Mucosa of descending colon (tissue), 3 donors: ENCODE measurements around the gene NPFFR2. TPM values are rescaled to one million over a fixed set of nuclear protein-coding genes. Genes with fewer than 3 reads are reported as not detected.
A peak's percentile ranks its signal among the peaks of the same experiment; 100 is the strongest.
"Not testable (repeated sequence)": the region's sequence is repeated elsewhere in the genome, so short reads cannot be mapped to it uniquely, and the experiment has no call there.

ENCODE experiments used
- ATAC-seq: fragments of 200-7000 bp; cut with Tn5 transposase; one replicate; pipeline ENCODE4 v1.9.1; 2020; ENCODE audit warnings: mild to moderate bottlenecking, moderate library complexity
- DNase-seq, 3 donors: peaks; one replicate each; pipeline ENCODE4 v3.0.0-alpha.2; 2020
- H3K36me3 ChIP-seq: fragments of 200-600 bp; one replicate; pipeline ENCODE4 v1.8.0; 2021; ENCODE audit warnings: low read depth, mild to moderate bottlenecking
- H3K4me1 ChIP-seq: fragments of 200-600 bp; one replicate; pipeline ENCODE4 v1.8.0; 2021; ENCODE audit warnings: low read depth, mild to moderate bottlenecking
- H3K4me3 ChIP-seq: fragments of 200-600 bp; one replicate; pipeline ENCODE4 v1.8.0; 2021; ENCODE audit warnings: mild to moderate bottlenecking
- H3K9me3 ChIP-seq: fragments of 200-600 bp; one replicate; pipeline ENCODE4 v1.8.0; 2021; ENCODE audit warnings: mild to moderate bottlenecking
- CTCF ChIP-seq: fragments of 200-600 bp; IDR thresholded peaks from one replicate; pipeline ENCODE4 v1.8.0; 2022; ENCODE audit warnings: antibody characterized with exemption, mild to moderate bottlenecking
- intact Hi-C, 2 donors: fragments of 100-400 bp; cut with DNase I in 1 of 2; cut with micrococcal nuclease in 1 of 2; formaldehyde crosslinking; loops; one replicate each; pipeline versions ENCODE4 v1.11.0 to v1.11.1; 2022; cut with DNase I, micrococcal nuclease
- total RNA-seq, 3 donors: library from RNA; stranded (reverse); fragmentation: NEBNext Ultra II Directional in 2 of 3; extraction: Animal tissue kit (Norgen Biotek cat#: 25700) in 2 of 3; gene quantifications; one replicate each; pipeline versions ENCODE4 v1.2.1 to v1.2.4, GENCODE V29; 2021 to 2023
- donor health status: DM: no; HTN: no; CAD: no; lungs with moderate emphysema.
- donor health status: DM: no; HTN: no; CAD: no.
- donor health status: DM: no; HTN: yes; CAD: no.

The NPFFR2 gene
- total RNA-seq, 3 donors from 2014 or later: not detected

- Histone ChIP-seq H3K36me3 (no peaks in the 10 kb centered on the region), H3K9me3 (no peaks in the 10 kb centered on the region), H3K4me3 (no peak overlapping the region), H3K4me1 (no peaks in the 10 kb centered on the region)
- no peak for TF ChIP-seq CTCF
- ATAC-seq (no peak), DNase-seq (no peak)
- intact Hi-C loops: no loop called here
Measured at GRCh38 chr4:72111863-72112262, 80.1 kb downstream of the NPFFR2 start.

GRCh38 chr4:72112514-72113156, 80.8 kb downstream of the NPFFR2 start:
- no peak for DNase-seq
- Histone ChIP-seq H3K4me3 (no peak overlapping the region), H3K9me3 (no peaks in the 10 kb centered on the region), H3K4me1 (no peaks in the 10 kb centered on the region), H3K36me3 (no peaks in the 10 kb centered on the region)
- ATAC-seq: peak; percentile 48
- intact Hi-C loops: no loop called here
- no peak for TF ChIP-seq CTCF

- no peaks in the 10 kb centered on the region for H3K9me3 ChIP-seq
- intact Hi-C loops: no loop called here
- no peaks in the 10 kb centered on the region for H3K36me3 ChIP-seq
- no peak overlapping the region for H3K4me3 ChIP-seq
- H3K4me1 ChIP-seq: no peaks in the 10 kb centered on the region
- TF ChIP-seq CTCF: no peak
- ATAC-seq: no peak
- no peak for DNase-seq
Measured at GRCh38 chr4:72118017-72118416, 86.2 kb downstream of the NPFFR2 start.

- no peak for TF ChIP-seq CTCF
- no peak for DNase-seq
- Histone ChIP-seq H3K4me1 (no peaks in the 10 kb centered on the region), H3K36me3 (no peaks in the 10 kb centered on the region), H3K9me3 (no peaks in the 10 kb centered on the region), H3K4me3 (no peak overlapping the region)
- ATAC-seq: no peak
- intact Hi-C loops: no loop called here
Measured at GRCh38 chr4:72119946-72120345, 88.1 kb downstream of the NPFFR2 start.

GRCh38 chr4:72128741-72129140, 96.9 kb downstream of the NPFFR2 start:
- intact Hi-C loops: no loop called here
- no peaks in the 10 kb centered on the region for H3K9me3 ChIP-seq
- no peaks in the 10 kb centered on the region for H3K4me1 ChIP-seq
- no peaks in the 10 kb centered on the region for H3K36me3 ChIP-seq
- ATAC-seq (no peak), DNase-seq (no peak)
- H3K4me3 ChIP-seq: no peak overlapping the region
- TF ChIP-seq CTCF: no peak

GRCh38 chr4:72136429-72136828, 104.6 kb downstream of the NPFFR2 start:
- Histone ChIP-seq H3K4me1 (no peaks in the 10 kb centered on the region), H3K36me3 (no peaks in the 10 kb centered on the region), H3K9me3 (no peaks in the 10 kb centered on the region), H3K4me3 (no peak overlapping the region)
- no peak for DNase-seq
- ATAC-seq: no peak
- TF ChIP-seq CTCF: no peak
- intact Hi-C loops: no loop called here

GRCh38 chr4:72139997-72140396, 108.2 kb downstream of the NPFFR2 start:
- DNase-seq, H3K4me1 ChIP-seq, ATAC-seq, H3K9me3 ChIP-seq, intact Hi-C loops, H3K4me3 ChIP-seq, H3K36me3 ChIP-seq: not testable (repeated sequence)
